Heart left ventricle (tissue), 13 donors: ENCODE results near the gene SPATA3.

Experiments used
- CTCF ChIP-seq, 12 donors: fragments of 200-600 bp; sonication (generic) in 4 of 12; IDR thresholded peaks; one replicate each; pipeline versions ENCODE4 v1.5.0 to v1.8.0; 2018 to 2022; ENCODE audit warnings: antibody characterized with exemption in 12 of 12, mild to moderate bottlenecking in 5 of 12
- POLR2A ChIP-seq, 2 donors: fragments of 450-650 bp; IDR thresholded peaks; one replicate each; pipeline ENCODE4 v1.6.1; 2017; ENCODE audit warnings: antibody characterized with exemption in 2 of 2, mild to moderate bottlenecking in 2 of 2, moderate library complexity in 2 of 2
- donor health status: ischemic (EF 13 %, LVEDD 7.1; RV severe dilation, severe dysfunction).
- donor health status: DM: no; HTN: yes; CAD: no.
- donor health status: DM: no; HTN: no; CAD: no.
- donor health status: ischemic (EF 25% LVEDD 6.9; RV normal size, moderate dysfunction).
- donor health status: ischemic (EF 25% LVEDD 5.7; RV mildly dilated, moderate dysfunction).
- donor health status: ischemic (EF 35%, LVEDD 5.7; RV mildly dilated, moderate dysfunction).
- donor health status: nonischemic (EF 11% LVEDD 7.7; RV severe dilation, severe dysfunction).
- donor health status: DM: yes; HTN: yes; CAD: no.
- donor health status: PGD.
- donor health status: ischemic (EF 29% LVEDD 5.4; RV normal size, mild dysfunction).
- donor health status: nonischemic (EF 23%, LVEDD 6.1; RV moderate dilation, normal function).

GRCh38 chr2:230990131-230990898, 5.6 kb upstream of the SPATA3 start:
- no peak for TF ChIP-seq CTCF (IDR thresholded peaks at IDR 0.05)
- TF ChIP-seq POLR2A (IDR thresholded peaks at IDR 0.05), result no peak
